Calu3 (cell line): ENCODE results near the gene PAEP. TPM values are rescaled to one million over a fixed set of nuclear protein-coding genes. Genes with fewer than 3 reads are reported as not detected.
"Not testable (repeated sequence)": the region's sequence is repeated elsewhere in the genome, so short reads cannot be mapped to it uniquely, and the experiment has no call there.

ENCODE experiments used
- Bru-seq: library from RNA; stranded (reverse); fragments of 400-500 nt; gene quantifications from one replicate; lab custom pipeline; 2021; lab: Mats Ljungman, UMichigan
- BruChase-seq, 2 experiments: library from RNA; stranded (reverse); fragments of 400-500 nt; gene quantifications; one replicate each; lab custom pipeline; 2021; lab: Mats Ljungman, UMichigan
- BruUV-seq: library from RNA; stranded (reverse); fragments of 400-500 nt; replicated peaks from 2 replicates; lab custom pipeline; 2021; lab: Mats Ljungman, UMichigan
- CTCF ChIA-PET: fragments of 300-600 bp; sonication (Branson Sonifier 250); formaldehyde crosslinking; loops from one replicate; lab custom pipeline; 2022; ENCODE audit warnings: antibody characterized with exemption; lab: Charles Lee
- DNase-seq: peaks from one replicate; pipeline ENCODE4 v3.0.0; 2022
- H3K27ac Mint-ChIP-seq: one replicate; pipeline ENCODE4 v1.8.0; 2022; ENCODE audit warnings: mixed read lengths; ENCODE audit not compliant: unreplicated experiment
- H3K27me3 Mint-ChIP-seq: one replicate; pipeline ENCODE4 v1.8.0; 2022; ENCODE audit warnings: mixed read lengths; ENCODE audit not compliant: unreplicated experiment
- H3K36me3 Mint-ChIP-seq: one replicate; pipeline ENCODE4 v1.8.0; 2022; ENCODE audit warnings: mild to moderate bottlenecking, moderate library complexity, mixed read lengths; ENCODE audit not compliant: insufficient read depth, unreplicated experiment
- H3K4me1 Mint-ChIP-seq: one replicate; pipeline ENCODE4 v1.8.0; 2022; ENCODE audit warnings: mild to moderate bottlenecking, low read depth, mixed read lengths; ENCODE audit not compliant: unreplicated experiment
- H3K4me3 Mint-ChIP-seq: one replicate; pipeline ENCODE4 v1.8.0; 2022; ENCODE audit warnings: mild to moderate bottlenecking, low read depth, moderate library complexity, mixed read lengths; ENCODE audit not compliant: unreplicated experiment
- H3K9me3 Mint-ChIP-seq: one replicate; pipeline ENCODE4 v1.8.0; 2022; ENCODE audit warnings: low read depth, mixed read lengths; ENCODE audit not compliant: unreplicated experiment
- intact Hi-C: fragments of 100-400 bp; cut with micrococcal nuclease; formaldehyde crosslinking; loops from one replicate; pipeline ENCODE4 v1.10.0; 2022; ENCODE audit not compliant: unreplicated experiment
- long read RNA-seq: library from polyadenylated mRNA; stranded (forward); transcript quantifications from one replicate; pipeline ENCODE4 v2.0.0, GENCODE V29; 2022
- total RNA-seq: library from RNA; stranded (reverse); gene quantifications from 2 replicates; pipeline ENCODE4 v1.2.3, GENCODE V29; 2022
- TF ChIP-seq, protein P1 (sequence below): fragments of 200-600 bp; IDR thresholded peaks from one replicate; pipeline ENCODE4 v1.8.0; 2022; ENCODE audit warnings: antibody characterized with exemption; ENCODE audit not compliant: unreplicated experiment

PAEP gene
- 0.45 TPM in 1 of 2 replicates, not detected in the other for total RNA-seq
- percentile 10 among the genes with signal in this experiment for Bru-seq, nascent RNA
- not detected for BruChase-seq, experiment 1, labeled RNA remaining after a 6-hour chase
- not detected for BruChase-seq, experiment 2, labeled RNA remaining after a 2-hour chase
- long read RNA-seq, result 0 reads

DNA sequence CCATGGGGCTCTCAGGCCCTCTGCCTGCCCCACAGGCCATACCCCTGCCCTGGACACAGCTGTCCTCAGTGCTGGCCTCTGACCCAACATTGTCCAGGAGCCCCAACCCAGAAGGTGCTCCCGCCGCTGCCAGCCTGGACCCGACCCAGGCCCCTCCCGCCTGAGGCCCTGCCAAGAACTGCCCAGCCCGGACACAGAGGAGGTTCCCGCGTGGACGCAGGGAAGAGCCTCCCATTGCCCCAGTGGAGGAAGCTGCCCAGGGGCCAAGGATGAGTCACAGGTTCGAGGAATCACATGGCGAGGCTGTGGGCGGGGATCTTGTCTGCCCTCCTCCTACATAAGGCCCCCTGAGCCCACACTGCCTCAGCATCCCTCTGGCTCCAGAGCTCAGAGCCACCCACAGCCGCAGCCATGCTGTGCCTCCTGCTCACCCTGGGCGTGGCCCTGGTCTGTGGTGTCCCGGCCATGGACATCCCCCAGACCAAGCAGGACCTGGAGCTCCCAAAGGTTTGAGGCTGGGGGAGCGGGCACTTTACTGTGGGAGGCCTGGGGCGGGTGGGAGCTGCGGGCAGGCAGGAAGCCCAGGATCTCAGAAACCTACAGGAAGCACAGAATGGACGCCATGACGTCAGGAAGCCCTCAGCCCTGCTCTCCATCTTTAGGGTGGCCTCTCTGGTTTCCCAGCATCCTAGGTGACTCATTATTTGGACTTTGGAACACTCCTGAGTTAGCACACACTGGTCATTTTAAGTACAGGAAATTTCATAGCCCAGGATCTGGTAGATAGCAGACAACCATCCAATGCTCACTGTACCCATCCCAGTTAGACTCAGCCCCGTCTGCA, at the start of gene PAEP:
Gene PAEP (plus strand): TSS at position 366 of the 844 bp plus-strand sequence.
- DNase-seq, result peak; percentile 5
- Mint-ChIP-seq H3K27me3 (peaks cover 45% of the 10 kb centered on the region), H3K9me3 (peaks cover 2% of the 10 kb centered on the region), H3K27ac (no peak within 1 kb of the TSS), H3K36me3 (no peaks in the 10 kb centered on the region), H3K4me1 (peaks cover 3% of the 10 kb centered on the region), H3K4me3 (no peak within 1 kb of the TSS)
- no TSS peak for BruUV-seq
- intact Hi-C loops, result no loop called here
- CTCF ChIA-PET, result no interaction called here
- TF ChIP-seq, protein P1, sequence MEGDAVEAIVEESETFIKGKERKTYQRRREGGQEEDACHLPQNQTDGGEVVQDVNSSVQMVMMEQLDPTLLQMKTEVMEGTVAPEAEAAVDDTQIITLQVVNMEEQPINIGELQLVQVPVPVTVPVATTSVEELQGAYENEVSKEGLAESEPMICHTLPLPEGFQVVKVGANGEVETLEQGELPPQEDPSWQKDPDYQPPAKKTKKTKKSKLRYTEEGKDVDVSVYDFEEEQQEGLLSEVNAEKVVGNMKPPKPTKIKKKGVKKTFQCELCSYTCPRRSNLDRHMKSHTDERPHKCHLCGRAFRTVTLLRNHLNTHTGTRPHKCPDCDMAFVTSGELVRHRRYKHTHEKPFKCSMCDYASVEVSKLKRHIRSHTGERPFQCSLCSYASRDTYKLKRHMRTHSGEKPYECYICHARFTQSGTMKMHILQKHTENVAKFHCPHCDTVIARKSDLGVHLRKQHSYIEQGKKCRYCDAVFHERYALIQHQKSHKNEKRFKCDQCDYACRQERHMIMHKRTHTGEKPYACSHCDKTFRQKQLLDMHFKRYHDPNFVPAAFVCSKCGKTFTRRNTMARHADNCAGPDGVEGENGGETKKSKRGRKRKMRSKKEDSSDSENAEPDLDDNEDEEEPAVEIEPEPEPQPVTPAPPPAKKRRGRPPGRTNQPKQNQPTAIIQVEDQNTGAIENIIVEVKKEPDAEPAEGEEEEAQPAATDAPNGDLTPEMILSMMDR, result no peak

- no peaks in the 10 kb centered on the region for H3K36me3 Mint-ChIP-seq
- intact Hi-C loops, result no loop called here
- no peak overlapping the region for H3K27ac Mint-ChIP-seq
- CTCF ChIA-PET, result no interaction called here
- no peaks in the 10 kb centered on the region for H3K27me3 Mint-ChIP-seq
- H3K4me3 Mint-ChIP-seq, result no peak overlapping the region
- no peaks in the 10 kb centered on the region for H3K9me3 Mint-ChIP-seq
- DNase-seq, result no peak
- peaks cover 20% of the 10 kb centered on the region for H3K4me1 Mint-ChIP-seq
- no TSS peak for BruUV-seq
- TF ChIP-seq, protein P1, result no peak
Observed at GRCh38 chr9:135512241-135512603, 49.3 kb upstream of the PAEP start.

GRCh38 chr9:135512904-135513303, 48.7 kb upstream of the PAEP start:
- Mint-ChIP-seq H3K4me1 (peaks cover 20% of the 10 kb centered on the region), H3K27me3 (peaks cover 5% of the 10 kb centered on the region), H3K9me3 (no peaks in the 10 kb centered on the region), H3K36me3 (no peaks in the 10 kb centered on the region), H3K4me3 (no peak overlapping the region), H3K27ac (no peak overlapping the region)
- intact Hi-C loops, result no loop called here
- TF ChIP-seq, protein P1, result no peak
- no TSS peak for BruUV-seq
- DNase-seq, result no peak
- CTCF ChIA-PET, result no interaction called here

DNA sequence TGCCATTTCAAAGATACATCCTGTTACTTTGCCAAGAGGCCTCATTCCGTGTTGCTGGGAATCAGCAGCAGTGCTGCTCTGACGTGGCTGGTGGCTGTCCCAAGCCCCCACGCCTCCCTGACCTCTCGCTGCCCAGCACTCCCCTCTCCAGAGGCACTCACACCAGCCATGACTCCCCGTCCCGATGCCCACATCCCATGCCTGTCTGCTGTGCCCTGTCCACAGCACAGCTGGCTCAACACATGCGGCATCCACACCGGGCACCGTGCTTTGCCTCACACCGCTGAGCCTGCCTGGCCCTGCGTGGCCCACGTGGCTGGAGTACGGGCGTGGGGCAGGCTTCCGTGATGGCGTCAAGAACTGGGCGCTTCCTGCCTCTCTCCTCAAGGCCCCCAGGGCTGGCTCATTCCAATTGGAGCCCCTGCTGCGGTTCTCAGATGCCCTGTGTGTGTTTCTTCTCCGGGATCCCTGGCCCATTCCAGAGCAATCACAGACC, 48.2 kb upstream of the PAEP start:
- no TSS peak for BruUV-seq

DNA sequence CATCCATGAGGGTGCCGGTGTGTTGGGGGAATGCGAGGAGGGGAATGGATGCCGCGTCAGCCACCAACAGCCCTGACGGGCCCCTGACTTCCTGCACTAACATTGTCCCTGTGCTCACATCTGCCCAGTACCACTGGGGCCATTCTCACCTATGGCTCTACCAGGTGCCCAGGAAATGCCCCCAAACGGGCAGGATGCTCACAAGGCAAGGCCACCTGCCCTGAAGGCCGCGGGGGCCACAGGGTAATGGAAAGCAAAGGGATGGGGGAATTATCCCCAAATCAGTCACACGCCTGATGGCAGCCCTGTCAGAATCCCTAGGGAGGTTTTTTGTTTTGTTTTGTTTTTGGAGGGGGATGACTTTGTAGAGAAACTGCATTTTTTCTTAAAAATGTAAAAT, 47.6 kb upstream of the PAEP start:
- CTCF ChIA-PET, H3K9me3 Mint-ChIP-seq, H3K27ac Mint-ChIP-seq, BruUV-seq, H3K36me3 Mint-ChIP-seq, intact Hi-C loops, H3K4me3 Mint-ChIP-seq, DNase-seq: not testable (repeated sequence)
- Mint-ChIP-seq H3K4me1 (peaks cover 20% of the 10 kb centered on the region), H3K27me3 (peaks cover 15% of the 10 kb centered on the region)

More for the DNA sequence above, 48.2 kb upstream of the PAEP start:
- Mint-ChIP-seq H3K4me1 (peaks cover 20% of the 10 kb centered on the region), H3K4me3 (no peak overlapping the region), H3K9me3 (no peaks in the 10 kb centered on the region), H3K36me3 (no peaks in the 10 kb centered on the region), H3K27me3 (peaks cover 10% of the 10 kb centered on the region), H3K27ac (no peak overlapping the region)
- TF ChIP-seq, protein P1, result no peak
- CTCF ChIA-PET, result no interaction called here
- no peak for DNase-seq
- intact Hi-C loops, result no loop called here
